Measurements from ENCODE around the gene MACROD1.

The MACROD1 gene

DNA sequence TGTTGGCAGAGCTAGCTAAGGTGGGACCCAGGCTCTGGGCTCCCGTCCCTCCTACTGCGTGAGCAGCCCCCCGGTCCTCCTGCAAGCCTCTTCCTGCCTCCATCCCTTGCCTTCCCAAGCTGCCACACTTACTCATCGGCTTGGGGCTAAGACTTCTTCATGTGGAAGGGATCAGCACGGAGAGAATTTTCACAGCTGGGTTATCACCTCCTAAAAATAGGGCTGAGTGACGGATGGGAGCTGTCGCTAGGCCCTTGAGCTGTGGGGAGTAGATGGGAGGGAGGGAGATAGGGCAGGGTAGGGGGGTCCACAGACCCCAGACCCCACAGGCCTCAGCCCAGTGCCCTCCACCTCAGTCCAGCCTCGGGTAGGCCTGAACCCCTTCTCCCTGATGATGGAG is 89.2 kb downstream of the MACROD1 start:
- TF ChIP-seq, protein P1, sequence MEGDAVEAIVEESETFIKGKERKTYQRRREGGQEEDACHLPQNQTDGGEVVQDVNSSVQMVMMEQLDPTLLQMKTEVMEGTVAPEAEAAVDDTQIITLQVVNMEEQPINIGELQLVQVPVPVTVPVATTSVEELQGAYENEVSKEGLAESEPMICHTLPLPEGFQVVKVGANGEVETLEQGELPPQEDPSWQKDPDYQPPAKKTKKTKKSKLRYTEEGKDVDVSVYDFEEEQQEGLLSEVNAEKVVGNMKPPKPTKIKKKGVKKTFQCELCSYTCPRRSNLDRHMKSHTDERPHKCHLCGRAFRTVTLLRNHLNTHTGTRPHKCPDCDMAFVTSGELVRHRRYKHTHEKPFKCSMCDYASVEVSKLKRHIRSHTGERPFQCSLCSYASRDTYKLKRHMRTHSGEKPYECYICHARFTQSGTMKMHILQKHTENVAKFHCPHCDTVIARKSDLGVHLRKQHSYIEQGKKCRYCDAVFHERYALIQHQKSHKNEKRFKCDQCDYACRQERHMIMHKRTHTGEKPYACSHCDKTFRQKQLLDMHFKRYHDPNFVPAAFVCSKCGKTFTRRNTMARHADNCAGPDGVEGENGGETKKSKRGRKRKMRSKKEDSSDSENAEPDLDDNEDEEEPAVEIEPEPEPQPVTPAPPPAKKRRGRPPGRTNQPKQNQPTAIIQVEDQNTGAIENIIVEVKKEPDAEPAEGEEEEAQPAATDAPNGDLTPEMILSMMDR (conservative IDR thresholded peaks at IDR 0.05; ENCODE audit: control insufficient read depth, insufficient read depth, low read depth, low read length) = no peak
- DNase-seq (ENCODE audit: low read depth) = no peak
- no peak overlapping the region for H3K4me3 ChIP-seq (ENCODE audit: control insufficient read depth, low read depth, low read length)

DNA sequence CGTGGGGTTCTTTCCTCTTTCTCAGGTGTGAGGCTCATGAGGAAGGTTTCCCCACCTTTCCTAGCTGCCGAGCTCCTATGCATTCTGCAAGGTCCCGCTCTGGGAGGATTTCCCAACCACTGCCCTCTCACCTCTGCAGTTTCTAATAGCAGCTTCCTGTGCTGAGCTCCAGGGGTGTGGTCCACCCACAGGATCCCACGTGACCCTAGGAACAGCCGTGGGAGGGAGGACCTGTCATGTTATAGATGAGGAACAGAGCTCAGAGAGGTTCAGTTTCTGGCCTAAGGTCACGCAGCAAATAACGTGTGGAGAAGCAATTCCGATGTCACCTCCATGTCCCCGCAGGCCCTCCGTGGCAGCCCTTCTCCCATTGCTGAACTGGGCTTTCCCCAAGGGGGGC is 91.7 kb downstream of the MACROD1 start:
- TF ChIP-seq, protein P1 (conservative IDR thresholded peaks at IDR 0.05; ENCODE audit: control insufficient read depth, insufficient read depth, low read depth, low read length) = no peak
- no peak overlapping the region for H3K4me3 ChIP-seq (ENCODE audit: control insufficient read depth, low read depth, low read length)
- DNase-seq (ENCODE audit: low read depth) = peak; percentile 45

DNA sequence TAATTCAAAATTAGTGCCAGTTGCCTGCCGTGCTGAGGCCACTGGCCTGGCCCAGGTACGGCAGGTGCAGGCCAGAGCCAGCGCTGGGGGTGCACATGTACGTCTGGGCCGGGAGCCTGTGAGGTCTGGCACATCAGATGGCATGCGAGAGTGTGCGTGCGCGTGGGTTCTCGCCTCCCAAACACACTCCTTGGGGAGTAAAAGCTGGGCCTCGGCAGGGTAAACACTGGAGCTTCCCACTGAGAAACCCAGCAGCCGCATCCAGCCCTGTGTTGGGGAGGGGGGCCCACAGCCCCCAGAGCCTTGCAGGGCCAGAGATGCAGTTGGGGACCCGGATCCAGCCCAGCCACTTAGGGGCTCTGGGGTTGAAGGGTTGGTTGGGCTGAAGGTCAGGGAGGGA is 92.4 kb downstream of the MACROD1 start:
- no peak overlapping the region for H3K4me3 ChIP-seq (ENCODE audit: control insufficient read depth, low read depth, low read length)
- no peak for DNase-seq (ENCODE audit: low read depth)
- TF ChIP-seq, protein P1 (conservative IDR thresholded peaks at IDR 0.05; ENCODE audit: control insufficient read depth, insufficient read depth, low read depth, low read length) = no peak

DNA sequence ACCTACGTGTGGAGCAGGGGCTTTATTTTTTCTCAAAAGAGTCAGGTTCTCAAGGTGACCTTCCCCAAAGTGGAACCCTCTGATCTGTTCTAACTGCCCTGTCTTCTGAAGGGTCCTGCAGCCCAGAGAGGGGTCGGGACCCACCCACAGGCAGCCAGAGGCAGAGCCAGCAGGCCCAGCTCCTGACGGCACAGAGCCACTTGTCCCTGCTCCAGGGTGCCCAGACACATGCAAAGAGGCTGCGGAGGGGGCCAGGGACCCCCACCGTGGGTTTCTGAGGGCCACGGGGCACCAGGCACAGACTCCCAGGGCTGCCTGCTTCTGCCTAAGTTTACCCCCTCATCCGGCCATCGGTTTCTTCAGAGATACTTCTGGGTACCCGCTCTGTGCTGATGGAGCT is 93.0 kb downstream of the MACROD1 start:
- no peak overlapping the region for H3K4me3 ChIP-seq (ENCODE audit: control insufficient read depth, low read depth, low read length)
- TF ChIP-seq, protein P1 (conservative IDR thresholded peaks at IDR 0.05; ENCODE audit: control insufficient read depth, insufficient read depth, low read depth, low read length) = no peak
- DNase-seq (ENCODE audit: low read depth) = no peak

DNA sequence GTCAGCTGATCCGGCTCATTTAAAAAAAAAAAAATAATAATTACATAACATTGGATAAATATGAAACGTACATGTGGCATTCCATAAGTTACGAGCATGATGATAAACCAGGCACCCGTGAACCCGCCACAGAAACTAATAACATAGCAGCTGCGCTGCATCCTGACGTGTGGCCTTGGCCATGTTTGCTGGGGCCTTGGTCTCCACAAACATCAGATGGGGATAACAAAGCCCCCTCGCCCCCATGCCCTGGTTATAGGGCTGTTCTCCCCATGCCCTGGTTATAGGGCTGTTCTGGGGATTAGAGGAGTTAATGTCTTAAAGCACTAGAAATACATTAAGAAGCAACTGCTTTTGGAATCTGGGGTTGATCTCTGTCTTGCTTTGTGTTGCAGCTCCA is 93.5 kb downstream of the MACROD1 start:
- no peak for DNase-seq (ENCODE audit: low read depth)
- H3K4me3 ChIP-seq (ENCODE audit: control insufficient read depth, low read depth, low read length) = no peak overlapping the region
- TF ChIP-seq, protein P1 (conservative IDR thresholded peaks at IDR 0.05; ENCODE audit: control insufficient read depth, insufficient read depth, low read depth, low read length) = no peak

DNA sequence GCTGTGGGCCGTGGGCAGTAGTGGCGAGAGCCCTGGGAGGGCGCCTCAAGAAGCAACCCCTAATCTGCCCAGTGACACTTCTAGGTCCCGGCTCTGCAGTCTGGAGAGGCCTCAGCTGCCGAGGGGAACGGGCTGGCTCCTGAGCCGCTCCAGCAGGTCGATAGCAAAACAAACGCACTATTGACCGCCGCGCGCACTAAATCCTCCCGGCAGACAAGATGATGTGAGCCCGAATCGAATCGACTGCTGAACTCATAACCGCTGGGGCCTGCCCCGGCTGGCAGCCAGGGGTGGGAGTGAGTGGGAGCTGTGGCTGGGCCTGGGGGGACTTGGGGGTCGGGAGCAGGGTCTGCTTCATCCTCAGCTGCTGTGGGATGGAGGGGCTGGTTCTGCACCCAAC is 94.1 kb downstream of the MACROD1 start:
- H3K4me3 ChIP-seq (ENCODE audit: control insufficient read depth, low read depth, low read length) = no peak overlapping the region
- TF ChIP-seq, protein P1 (conservative IDR thresholded peaks at IDR 0.05; ENCODE audit: control insufficient read depth, insufficient read depth, low read depth, low read length) = no peak
- DNase-seq (ENCODE audit: low read depth) = no peak

DNA sequence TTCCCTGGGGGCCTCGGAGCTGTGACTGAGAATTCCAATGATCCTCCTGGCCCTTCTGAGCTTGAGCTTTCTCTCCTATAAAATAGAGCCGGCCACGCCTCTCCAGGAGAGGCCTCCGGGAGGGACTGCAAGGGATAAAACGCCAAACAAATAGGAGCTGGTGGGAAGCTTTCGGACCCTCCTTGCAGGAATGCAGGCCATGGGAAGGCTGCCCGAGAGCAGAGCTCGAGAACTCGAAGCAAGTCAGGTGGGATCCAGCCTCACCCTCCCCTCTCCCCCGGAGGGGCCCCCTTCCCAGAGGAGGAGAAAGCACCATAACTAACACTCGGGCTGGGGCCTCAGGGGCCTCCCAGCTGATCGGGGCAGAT is 95.6 kb downstream of the MACROD1 start:
- TF ChIP-seq, protein P1 (conservative IDR thresholded peaks at IDR 0.05; ENCODE audit: control insufficient read depth, insufficient read depth, low read depth, low read length) = no peak
- H3K4me3 ChIP-seq (ENCODE audit: control insufficient read depth, low read depth, low read length) = no peak overlapping the region
- no peak for DNase-seq (ENCODE audit: low read depth)

Data from fibroblast of mammary gland (primary cell).